WTC11 (cell line): ENCODE data around the gene RFWD3.

ENCODE experiments used
- CTCF ChIP-seq: fragments of 200-600 bp; IDR thresholded peaks from 2 replicates; pipeline ENCODE4 v1.8.0; 2022; ENCODE audit warnings: antibody characterized with exemption
- RORB ChIP-seq: fragments of 250-450 bp; sonication (Bioruptor Pico); IDR thresholded peaks from 2 replicates; pipeline ENCODE4 v1.9.0; 2021; ENCODE audit warnings: mild to moderate bottlenecking
- USF1 ChIP-seq: sonication (generic); formaldehyde crosslinking; IDR thresholded peaks from 2 replicates; pipeline ENCODE4 v1.8.0; 2022; ENCODE audit warnings: mild to moderate bottlenecking, missing genetic modification reagents

GRCh38 chr16:74625500-74626350, 41.0 kb downstream of the RFWD3 start:
- TF ChIP-seq CTCF (no peak), USF1 (no peak), RORB (CRISPR knock-in tag) (no peak)
